ENCODE results near the gene TRPM3. TPM values are rescaled to one million over a fixed set of nuclear protein-coding genes. Genes with fewer than 3 reads are reported as not detected.

Gene TRPM3
- total RNA-seq, 1 experiment from 2014 or later = not detected

- no peak for TF ChIP-seq CTCF (IDR thresholded peaks at IDR 0.05; ENCODE audit: insufficient read depth in 1 of 2, low read depth in 1 of 2, low read length in 1 of 2, severe bottlenecking in 1 of 2, unreplicated experiment in 1 of 2)
- Histone ChIP-seq H3K36me3 (ENCODE audit: control insufficient read depth, insufficient read depth, low read length) (no peaks in the 10 kb centered on the region), H3K27me3 (replicated peaks; ENCODE audit: control insufficient read depth, insufficient read depth, low read length) (no peaks in the 10 kb centered on the region), H3K9me3 (no peaks in the 10 kb centered on the region), H3K4me3 (ENCODE audit: low read depth, low read length) (no peak overlapping the region), H3K4me1 (no peaks in the 10 kb centered on the region)
- no peak for DNase-seq
- ChIA-PET POLR2A (no interaction called here), CTCF (no interaction called here)
- intact Hi-C loops (cut with micrococcal nuclease; ENCODE audit: unreplicated experiment) = no loop called here
- no peak overlapping the region for H3K4me3 Mint-ChIP-seq (ENCODE audit: unreplicated experiment)
- H3K36me3 Mint-ChIP-seq (ENCODE audit: insufficient read depth, unreplicated experiment) = no peaks in the 10 kb centered on the region
- H3K4me1 Mint-ChIP-seq (ENCODE audit: low read depth, unreplicated experiment) = no peaks in the 10 kb centered on the region
- no peaks in the 10 kb centered on the region for H3K27me3 Mint-ChIP-seq (ENCODE audit: insufficient read depth, unreplicated experiment)
- H3K9me3 Mint-ChIP-seq (ENCODE audit: unreplicated experiment) = no peaks in the 10 kb centered on the region
- BruUV-seq (replicated peaks) = no TSS peak
- H3K27ac Mint-ChIP-seq (ENCODE audit: unreplicated experiment) = no peak overlapping the region
These were observed 14.4 kb downstream of the TRPM3 start for GRCh38 chr9:71106992-71107391.

- CTCF ChIA-PET = no interaction called here
- Histone ChIP-seq H3K27me3 (replicated peaks; ENCODE audit: control insufficient read depth, insufficient read depth, low read length) (no peaks in the 10 kb centered on the region), H3K36me3 (ENCODE audit: control insufficient read depth, insufficient read depth, low read length) (no peaks in the 10 kb centered on the region), H3K9me3 (no peaks in the 10 kb centered on the region), H3K4me1 (no peaks in the 10 kb centered on the region), H3K4me3 (ENCODE audit: low read depth, low read length) (no peak overlapping the region)
- BruUV-seq (replicated peaks) = no TSS peak
- POLR2A ChIA-PET = no interaction called here
- TF ChIP-seq CTCF (IDR thresholded peaks at IDR 0.05; ENCODE audit: insufficient read depth in 1 of 2, low read depth in 1 of 2, low read length in 1 of 2, severe bottlenecking in 1 of 2, unreplicated experiment in 1 of 2) = no peak
- Mint-ChIP-seq H3K9me3 (ENCODE audit: unreplicated experiment) (no peaks in the 10 kb centered on the region), H3K36me3 (ENCODE audit: insufficient read depth, unreplicated experiment) (no peaks in the 10 kb centered on the region), H3K4me3 (ENCODE audit: unreplicated experiment) (no peak overlapping the region), H3K4me1 (ENCODE audit: low read depth, unreplicated experiment) (no peaks in the 10 kb centered on the region), H3K27ac (ENCODE audit: unreplicated experiment) (no peak overlapping the region), H3K27me3 (ENCODE audit: insufficient read depth, unreplicated experiment) (no peaks in the 10 kb centered on the region)
- intact Hi-C loops (cut with micrococcal nuclease; ENCODE audit: unreplicated experiment) = no loop called here
- no peak for DNase-seq
These were observed 16.2 kb downstream of the TRPM3 start for GRCh38 chr9:71105192-71105591.

- intact Hi-C loops (cut with micrococcal nuclease; ENCODE audit: unreplicated experiment) = no loop called here
- CTCF ChIA-PET = no interaction called here
- no peak for TF ChIP-seq CTCF (IDR thresholded peaks at IDR 0.05; ENCODE audit: insufficient read depth in 1 of 2, low read depth in 1 of 2, low read length in 1 of 2, severe bottlenecking in 1 of 2, unreplicated experiment in 1 of 2)
These were observed 22.6 kb downstream of the TRPM3 start for GRCh38 chr9:71098801-71099200.

More at GRCh38 chr9:71098801-71099200, 22.6 kb downstream of the TRPM3 start:
- no peaks in the 10 kb centered on the region for H3K36me3 ChIP-seq (ENCODE audit: control insufficient read depth, insufficient read depth, low read length)
- no peak for DNase-seq
- H3K9me3 ChIP-seq = no peaks in the 10 kb centered on the region
- Mint-ChIP-seq H3K27me3 (ENCODE audit: insufficient read depth, unreplicated experiment) (no peaks in the 10 kb centered on the region), H3K4me1 (ENCODE audit: low read depth, unreplicated experiment) (no peaks in the 10 kb centered on the region), H3K36me3 (ENCODE audit: insufficient read depth, unreplicated experiment) (no peaks in the 10 kb centered on the region), H3K4me3 (ENCODE audit: unreplicated experiment) (no peak overlapping the region), H3K9me3 (ENCODE audit: unreplicated experiment) (no peaks in the 10 kb centered on the region), H3K27ac (ENCODE audit: unreplicated experiment) (no peak overlapping the region)
- no peaks in the 10 kb centered on the region for H3K27me3 ChIP-seq (replicated peaks; ENCODE audit: control insufficient read depth, insufficient read depth, low read length)
- H3K4me1 ChIP-seq = no peaks in the 10 kb centered on the region
- H3K4me3 ChIP-seq (ENCODE audit: low read depth, low read length) = no peak overlapping the region
- BruUV-seq (replicated peaks) = no TSS peak
- POLR2A ChIA-PET = no interaction called here
